ENCODE measurements around the gene FOXA3. TPM values are rescaled to one million over a fixed set of nuclear protein-coding genes. Genes with fewer than 3 reads are reported as not detected.

Gene FOXA3
- total and polyA plus RNA-seq, 5 experiments from 2014 or later, result not detected

GRCh38 chr19:45879971-45880370 is 15.8 kb downstream of the FOXA3 start:
- DNase-seq, result no peak
- no peak for ATAC-seq
- no peaks in the 10 kb centered on the region for H3K36me3 Mint-ChIP-seq
- H3K4me1 Mint-ChIP-seq, result peaks cover 16 to 38% (median 30%) of the 10 kb centered on the region in 4 donors
- peaks cover 0 to 2% (median 0%) of the 10 kb centered on the region in 9 donors for H3K9me3 Mint-ChIP-seq
- H3K4me3 Mint-ChIP-seq, result no peak overlapping the region
- H3K27ac Mint-ChIP-seq, result peak overlapping the region in 1 of 10 donors; percentile 56
- H3K27me3 Mint-ChIP-seq, result peaks cover 16 to 35% (median 23%) of the 10 kb centered on the region in 5 donors
- POLR2A ChIA-PET, result no interaction called here

- H3K4me3 Mint-ChIP-seq, result no peak overlapping the region
- no peak for DNase-seq
- ATAC-seq, result no peak
- no peaks in the 10 kb centered on the region for H3K36me3 Mint-ChIP-seq
- peaks cover 10 to 22% (median 15%) of the 10 kb centered on the region in 5 donors for H3K27me3 Mint-ChIP-seq
- POLR2A ChIA-PET, result interaction anchor here (0.9 to 2.0 kb wide), 3 partner anchors 12 to 238 kb away, joined by 3 to 10 read pairs (median 8); no protein-coding TSS in a partner anchor
- peaks cover 17 to 39% (median 31%) of the 10 kb centered on the region in 4 donors for H3K4me1 Mint-ChIP-seq
- H3K9me3 Mint-ChIP-seq, result peaks cover 0 to 2% (median 0%) of the 10 kb centered on the region in 9 donors
- H3K27ac Mint-ChIP-seq, result peak overlapping the region in 1 of 10 donors; percentile 13
Observed at GRCh38 chr19:45881082-45881908, 17.2 kb downstream of the FOXA3 start.

GRCh38 chr19:45881909-45882528 is 17.9 kb downstream of the FOXA3 start:
- no peaks in the 10 kb centered on the region for H3K36me3 Mint-ChIP-seq
- DNase-seq, result peak in 1 of 10 donors; percentile 22
- H3K4me3 Mint-ChIP-seq, result no peak overlapping the region
- peak overlapping the region in 1 of 10 donors; percentile 13 for H3K27ac Mint-ChIP-seq
- ATAC-seq, result no peak
- peaks cover 7 to 19% (median 13%) of the 10 kb centered on the region in 5 donors for H3K27me3 Mint-ChIP-seq
- peaks cover 19 to 41% (median 34%) of the 10 kb centered on the region in 4 donors for H3K4me1 Mint-ChIP-seq
- POLR2A ChIA-PET, result interaction anchor here (0.5 to 2.0 kb wide), 5 partner anchors 13 to 239 kb away, joined by 3 to 10 read pairs (median 8); partner anchors contain the start of gene MYPOP
- H3K9me3 Mint-ChIP-seq, result peaks cover 0 to 2% (median 0%) of the 10 kb centered on the region in 9 donors

- ATAC-seq, result peak; percentile 26 to 29
- peak; percentile 66 to 88 (median 80) for DNase-seq
- peaks cover 0 to 2% (median 0%) of the 10 kb centered on the region in 9 donors for H3K9me3 Mint-ChIP-seq
- peaks cover 19 to 35% (median 30%) of the 10 kb centered on the region in 4 donors for H3K4me1 Mint-ChIP-seq
- peak overlapping the region; percentile 66 to 91 (median 83) for H3K4me3 Mint-ChIP-seq
- peaks cover 7 to 13% (median 8%) of the 10 kb centered on the region in 5 donors for H3K27me3 Mint-ChIP-seq
- no peaks in the 10 kb centered on the region for H3K36me3 Mint-ChIP-seq
- POLR2A ChIA-PET, result interaction anchor here (0.5 to 2.0 kb wide), 3 partner anchors 19 to 94 kb away, joined by 3 to 10 read pairs (median 8); partner anchors contain the start of gene MYPOP
- peak overlapping the region; percentile 38 to 89 (median 73) for H3K27ac Mint-ChIP-seq
Observed at GRCh38 chr19:45882652-45883585, 18.8 kb downstream of the FOXA3 start.

- Mint-ChIP-seq H3K36me3 (no peaks in the 10 kb centered on the region), H3K4me1 (peaks cover 19 to 32% (median 29%) of the 10 kb centered on the region in 4 donors), H3K9me3 (peaks cover 0 to 2% (median 0%) of the 10 kb centered on the region in 9 donors), H3K4me3 (peak overlapping the region; percentile 66 to 91 (median 83)), H3K27ac (peak overlapping the region; percentile 38 to 89 (median 73)), H3K27me3 (peaks cover 4 to 7% (median 4%) of the 10 kb centered on the region in 5 donors)
- POLR2A ChIA-PET, result interaction anchor here (1.9 to 2.0 kb wide), 2 partner anchors 18 to 66 kb away, joined by 8 to 10 read pairs; partner anchors contain the start of gene MYPOP
- DNase-seq (no peak), ATAC-seq (no peak)
Observed at GRCh38 chr19:45883586-45883880, 19.4 kb downstream of the FOXA3 start.

GRCh38 chr19:45883881-45884681 is 20.0 kb downstream of the FOXA3 start:
- Mint-ChIP-seq H3K4me3 (peak overlapping the region; percentile 12 to 91 (median 83)), H3K4me1 (peaks cover 16 to 31% (median 28%) of the 10 kb centered on the region in 4 donors), H3K27me3 (peaks cover 0 to 2% (median 0%) of the 10 kb centered on the region in 5 donors), H3K36me3 (no peaks in the 10 kb centered on the region), H3K27ac (peak overlapping the region in 7 of 10 donors; percentile 17 to 90 (median 65)), H3K9me3 (peaks cover 0 to 2% (median 0%) of the 10 kb centered on the region in 9 donors)
- ATAC-seq (no peak), DNase-seq (peak in 1 of 10 donors; percentile 64)
- POLR2A ChIA-PET, result interaction anchor here (0.7 to 3.1 kb wide), 4 partner anchors 18 to 1790 kb away, joined by 3 to 33 read pairs (median 7); partner anchors contain the start of genes FOXA3, MYPOP and SYMPK

- Mint-ChIP-seq H3K4me1 (peaks cover 16 to 31% (median 28%) of the 10 kb centered on the region in 4 donors), H3K36me3 (no peaks in the 10 kb centered on the region), H3K27me3 (peaks cover 0 to 2% (median 0%) of the 10 kb centered on the region in 5 donors), H3K4me3 (peak overlapping the region; percentile 33 to 91 (median 55)), H3K9me3 (peaks cover 0 to 2% (median 0%) of the 10 kb centered on the region in 9 donors), H3K27ac (peak overlapping the region in 4 of 10 donors; percentile 34 to 84 (median 54))
- POLR2A ChIA-PET, result interaction anchor here (0.6 to 3.9 kb wide), 7 partner anchors 17 to 1791 kb away, joined by 3 to 46 read pairs (median 4); partner anchors contain the start of genes FOXA3, MYPOP and SYMPK
- ATAC-seq (no peak), DNase-seq (peak in 3 of 10 donors; percentile 21 to 57 (median 32))
Observed at GRCh38 chr19:45884682-45885555, 20.8 kb downstream of the FOXA3 start.

- H3K9me3 Mint-ChIP-seq, result peaks cover 0 to 2% (median 0%) of the 10 kb centered on the region in 9 donors
- H3K4me3 Mint-ChIP-seq, result peak within 1 kb of the TSS; percentile 91 to 99 (median 98)
- POLR2A ChIA-PET, result interaction anchor here (0.6 to 3.9 kb wide), 11 partner anchors 16 to 155 kb away, joined by 3 to 46 read pairs (median 6); partner anchors contain the start of genes FOXA3, MYPOP, SIX5 and SYMPK
- H3K36me3 Mint-ChIP-seq, result peaks cover 0 to 4% (median 0%) of the 10 kb centered on the region in 3 donors
- H3K4me1 Mint-ChIP-seq, result peaks cover 18 to 31% (median 28%) of the 10 kb centered on the region in 4 donors
- peak; percentile 78 to 95 (median 90) for DNase-seq
- peak within 1 kb of the TSS; percentile 95 to 100 (median 98) for H3K27ac Mint-ChIP-seq
- peak; percentile 78 to 80 for ATAC-seq
- H3K27me3 Mint-ChIP-seq, result no peaks in the 10 kb centered on the region
Observed at GRCh38 chr19:45885556-45886426, 21.7 kb downstream of the FOXA3 start, which contains the start of gene IRF2BP1. TSS of gene IRF2BP1 (minus strand) at chr19:45886141. CDS start at chr19:45885774, 367 bp downstream.

Data from naive thymus-derived CD8-positive, alpha-beta T cell (primary cell).